Loucy (cell line): ENCODE measurements around the gene PLPP7.
"Not testable (repeated sequence)": the region's sequence is repeated elsewhere in the genome, so short reads cannot be mapped to it uniquely, and the experiment has no call there.

ENCODE experiments used
- H2AFZ ChIP-seq: fragments of 200-600 bp; sonication (generic); 2 replicates; pipeline ENCODE4 v1.6.0; 2016; ENCODE audit warnings: antibody characterized with exemption, mild to moderate bottlenecking, low read length, moderate library complexity
- H3F3A ChIP-seq: fragments of 200-600 bp; 2 replicates; pipeline ENCODE4 v1.6.0; 2016; ENCODE audit warnings: antibody characterized with exemption, low read depth, mild to moderate bottlenecking
- H3K27me3 ChIP-seq: fragments of 200-600 bp; sonication (generic); 2 replicates; pipeline ENCODE4 v1.6.1; 2014; ENCODE audit warnings: low read length, mild to moderate bottlenecking; ENCODE audit not compliant: insufficient read depth, poor library complexity, severe bottlenecking
- H3K36me3 ChIP-seq: fragments of 200-600 bp; sonication (generic); 2 replicates; pipeline ENCODE4 v1.6.1; 2016; ENCODE audit warnings: low read length; ENCODE audit not compliant: insufficient read depth
- H3K4me1 ChIP-seq: fragments of 200-600 bp; sonication (generic); 2 replicates; pipeline ENCODE4 v1.5.1; 2014; ENCODE audit warnings: low read length, mild to moderate bottlenecking; ENCODE audit not compliant: insufficient read depth, poor library complexity, severe bottlenecking
- H3K4me2 ChIP-seq: fragments of 200-600 bp; sonication (generic); 2 replicates; pipeline ENCODE4 v1.6.0; 2014; ENCODE audit warnings: antibody characterized with exemption, low read length, low read depth, mild to moderate bottlenecking; ENCODE audit not compliant: poor library complexity, severe bottlenecking
- H3K4me3 ChIP-seq: fragments of 200-600 bp; sonication (generic); 2 replicates; pipeline ENCODE4 v1.5.1; 2014; ENCODE audit warnings: low read length, mild to moderate bottlenecking, mixed read lengths; ENCODE audit not compliant: poor library complexity, severe bottlenecking
- H3K79me2 ChIP-seq: fragments of 200-600 bp; sonication (generic); 2 replicates; pipeline ENCODE4 v1.6.1; 2014; ENCODE audit warnings: low read length; ENCODE audit not compliant: insufficient read depth
- H3K9ac ChIP-seq: fragments of 200-600 bp; sonication (generic); 2 replicates; pipeline ENCODE4 v1.6.0; 2014; ENCODE audit warnings: mild to moderate bottlenecking, low read depth, low read length, moderate library complexity; ENCODE audit not compliant: poor library complexity, severe bottlenecking
- H3K9me2 ChIP-seq: fragments of 200-600 bp; sonication (generic); replicated peaks from 2 replicates; pipeline ENCODE4 v1.6.1; 2016; ENCODE audit warnings: low read depth, low read length, mixed read lengths
- H3K9me3 ChIP-seq: fragments of 200-600 bp; sonication (generic); 2 replicates; pipeline ENCODE4 v1.6.1; 2014; ENCODE audit warnings: mild to moderate bottlenecking, antibody characterized with exemption, low read length, low read depth; ENCODE audit not compliant: insufficient read depth
- H4K20me1 ChIP-seq: fragments of 200-600 bp; sonication (generic); 2 replicates; pipeline ENCODE4 v1.6.0; 2014; ENCODE audit warnings: antibody characterized with exemption, low read length, mild to moderate bottlenecking; ENCODE audit not compliant: insufficient read depth, poor library complexity, severe bottlenecking
- EZH2phosphoT487 ChIP-seq: fragments of 200-600 bp; IDR thresholded peaks from 2 replicates; pipeline ENCODE4 v1.6.1; 2018; ENCODE audit warnings: antibody characterized with exemption, mild to moderate bottlenecking, moderate library complexity, borderline replicate concordance
- TF ChIP-seq, protein P1 (sequence below): fragments of 200-600 bp; sonication (generic); conservative IDR thresholded peaks from 2 replicates; pipeline ENCODE4 v1.5.1; 2014; ENCODE audit warnings: mild to moderate bottlenecking, antibody characterized with exemption, low read length

The PLPP7 gene

DNA sequence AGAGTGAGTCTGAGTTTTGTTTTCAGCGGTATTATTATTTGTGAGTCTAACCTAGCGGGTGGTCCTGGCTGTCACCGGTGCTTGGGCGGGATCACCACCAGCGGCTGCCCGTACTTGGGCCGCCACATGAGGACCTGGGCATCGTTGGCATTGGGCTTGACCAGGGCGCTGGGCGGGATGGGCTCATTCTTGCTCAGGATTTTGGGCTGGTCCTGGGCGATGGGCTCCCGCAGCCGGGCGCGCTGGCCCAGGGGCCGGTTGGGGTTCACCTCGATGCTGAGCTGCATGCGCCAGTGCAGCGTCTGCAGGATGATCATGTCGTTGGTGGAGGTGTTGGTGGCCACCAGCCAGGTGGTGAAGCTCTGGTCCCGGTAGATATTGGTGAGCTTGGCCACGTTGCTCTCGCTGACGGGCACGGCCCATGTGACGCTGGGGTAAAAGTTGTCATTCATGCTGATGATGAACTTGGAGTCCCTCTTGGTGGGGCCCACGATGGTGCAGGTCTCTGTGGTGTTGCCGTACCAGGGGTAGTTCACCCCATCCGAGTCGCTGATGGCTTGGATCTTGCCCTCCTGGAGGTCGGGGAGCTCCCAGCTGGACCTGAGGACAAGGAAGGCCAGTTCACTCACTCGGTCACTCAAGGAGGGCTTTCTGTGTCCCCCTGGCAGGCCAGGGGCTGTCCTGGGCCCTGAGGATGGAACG, 28.6 kb upstream of the PLPP7 start:
- Histone ChIP-seq H3K4me3 (no peak overlapping the region), H2AFZ (no peak overlapping the region), H3K4me2 (no peak overlapping the region), H3K27me3 (no peaks in the 10 kb centered on the region), H3K4me1 (peaks cover 24% of the 10 kb centered on the region), H3K9me3 (no peaks in the 10 kb centered on the region), H4K20me1 (no peaks in the 10 kb centered on the region), H3F3A (peaks cover 7% of the 10 kb centered on the region; the same call in 1 of the 2 replicates), H3K36me3 (peaks cover 38% of the 10 kb centered on the region; the same call in 1 of the 2 replicates), H3K9me2 (no peaks in the 10 kb centered on the region), H3K79me2 (peaks cover 31% of the 10 kb centered on the region), H3K9ac (no peak overlapping the region)
- TF ChIP-seq EZH2phosphoT487 = no peak
- TF ChIP-seq, protein P1, sequence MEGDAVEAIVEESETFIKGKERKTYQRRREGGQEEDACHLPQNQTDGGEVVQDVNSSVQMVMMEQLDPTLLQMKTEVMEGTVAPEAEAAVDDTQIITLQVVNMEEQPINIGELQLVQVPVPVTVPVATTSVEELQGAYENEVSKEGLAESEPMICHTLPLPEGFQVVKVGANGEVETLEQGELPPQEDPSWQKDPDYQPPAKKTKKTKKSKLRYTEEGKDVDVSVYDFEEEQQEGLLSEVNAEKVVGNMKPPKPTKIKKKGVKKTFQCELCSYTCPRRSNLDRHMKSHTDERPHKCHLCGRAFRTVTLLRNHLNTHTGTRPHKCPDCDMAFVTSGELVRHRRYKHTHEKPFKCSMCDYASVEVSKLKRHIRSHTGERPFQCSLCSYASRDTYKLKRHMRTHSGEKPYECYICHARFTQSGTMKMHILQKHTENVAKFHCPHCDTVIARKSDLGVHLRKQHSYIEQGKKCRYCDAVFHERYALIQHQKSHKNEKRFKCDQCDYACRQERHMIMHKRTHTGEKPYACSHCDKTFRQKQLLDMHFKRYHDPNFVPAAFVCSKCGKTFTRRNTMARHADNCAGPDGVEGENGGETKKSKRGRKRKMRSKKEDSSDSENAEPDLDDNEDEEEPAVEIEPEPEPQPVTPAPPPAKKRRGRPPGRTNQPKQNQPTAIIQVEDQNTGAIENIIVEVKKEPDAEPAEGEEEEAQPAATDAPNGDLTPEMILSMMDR = no peak

DNA sequence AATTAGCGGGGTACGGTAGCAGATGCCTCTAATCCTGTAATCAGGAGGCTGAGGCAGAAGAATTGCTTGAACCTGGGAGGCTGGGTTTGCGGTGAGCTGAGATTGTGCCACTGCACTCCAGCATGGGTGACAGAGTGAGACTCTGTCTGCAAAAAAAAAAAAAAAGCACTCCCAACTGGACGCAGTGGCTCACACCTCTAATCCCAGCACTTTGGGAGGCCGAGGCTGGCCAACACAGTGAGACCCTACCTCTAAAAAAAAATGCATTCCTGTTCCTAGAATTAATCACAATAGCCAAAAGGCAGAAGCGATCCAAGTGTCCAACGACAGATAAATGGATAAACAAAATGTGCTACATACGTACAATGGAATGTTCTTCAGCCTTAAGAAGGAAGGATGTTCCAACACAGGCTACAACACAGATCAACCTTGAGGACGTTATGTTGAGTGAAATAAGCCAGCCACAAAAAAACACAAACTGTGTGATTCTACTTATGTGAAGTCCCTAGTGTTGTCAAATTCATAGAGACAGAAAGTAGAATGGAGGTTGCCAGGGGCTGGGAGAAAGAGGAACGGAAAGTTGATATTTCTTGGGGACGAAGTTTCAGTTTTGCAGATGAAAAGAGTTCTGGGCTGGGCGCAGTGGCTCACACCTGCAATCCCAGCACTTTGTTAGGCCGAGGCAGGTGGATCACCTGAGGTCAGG, 27.0 kb upstream of the PLPP7 start:
- no peaks in the 10 kb centered on the region for H3K9me2 ChIP-seq
- TF ChIP-seq EZH2phosphoT487 = no peak
- TF ChIP-seq, protein P1 = no peak
- H3K79me2 ChIP-seq = peaks cover 43% of the 10 kb centered on the region
- peaks cover 25% of the 10 kb centered on the region for H3K4me1 ChIP-seq
- peaks cover 38% of the 10 kb centered on the region; the same call in 1 of the 2 replicates for H3K36me3 ChIP-seq
- no peaks in the 10 kb centered on the region for H3K27me3 ChIP-seq
- no peaks in the 10 kb centered on the region for H4K20me1 ChIP-seq
- no peaks in the 10 kb centered on the region for H3K9me3 ChIP-seq
- no peak overlapping the region for H3K4me3 ChIP-seq
- peaks cover 2% of the 10 kb centered on the region; the same call in 1 of the 2 replicates for H3F3A ChIP-seq
- no peak overlapping the region for H3K4me2 ChIP-seq
- H2AFZ ChIP-seq = no peak overlapping the region
- no peak overlapping the region for H3K9ac ChIP-seq

DNA sequence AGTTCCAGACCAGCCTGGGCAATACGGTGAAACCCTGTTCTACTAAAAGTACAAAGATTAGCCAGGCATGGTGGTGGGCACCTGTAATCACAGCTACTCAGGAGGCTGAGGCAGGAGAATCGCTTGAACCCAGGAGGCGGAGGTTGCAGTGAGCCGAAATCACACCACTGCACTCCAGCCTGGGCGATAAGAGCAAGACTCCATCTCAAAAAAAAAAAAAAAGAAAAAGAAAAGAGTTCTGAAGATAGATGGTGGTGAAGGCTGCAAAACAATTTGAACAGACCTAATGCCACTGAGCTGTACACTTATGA, 26.5 kb upstream of the PLPP7 start:
- H3K4me1 ChIP-seq = peaks cover 23% of the 10 kb centered on the region
- H3K9me2 ChIP-seq, H2AFZ ChIP-seq, H3K4me3 ChIP-seq, H3K4me2 ChIP-seq, H4K20me1 ChIP-seq, H3K27me3 ChIP-seq, H3K9ac ChIP-seq, H3F3A ChIP-seq, H3K9me3 ChIP-seq: not testable (repeated sequence)
- peaks cover 38% of the 10 kb centered on the region; the same call in 1 of the 2 replicates for H3K36me3 ChIP-seq
- H3K79me2 ChIP-seq = peaks cover 46% of the 10 kb centered on the region
